Measurements from ENCODE around the gene ZP1.

ZP1 gene

DNA sequence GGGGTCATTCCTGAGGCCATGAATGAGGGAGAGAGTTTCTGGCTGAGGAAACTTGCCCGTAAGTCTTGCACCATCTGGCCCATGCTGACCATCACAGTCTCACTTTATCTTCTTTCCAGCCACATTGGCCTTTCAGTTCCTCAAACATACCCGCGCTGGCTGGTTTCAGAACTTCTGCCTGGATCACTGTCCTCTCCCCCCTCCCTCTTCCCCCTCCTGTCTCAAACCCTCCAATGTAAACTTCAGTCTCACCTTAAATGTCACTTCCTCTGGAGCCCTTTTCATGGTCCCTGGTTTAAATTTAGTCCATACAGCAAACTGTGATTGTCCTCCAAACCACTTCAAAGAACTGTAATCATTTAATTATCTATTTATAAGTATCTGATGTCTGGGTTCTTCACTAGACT, 42.9 kb downstream of the ZP1 start:
- peak; percentile 61 to 79 (median 65) for DNase-seq

DNA sequence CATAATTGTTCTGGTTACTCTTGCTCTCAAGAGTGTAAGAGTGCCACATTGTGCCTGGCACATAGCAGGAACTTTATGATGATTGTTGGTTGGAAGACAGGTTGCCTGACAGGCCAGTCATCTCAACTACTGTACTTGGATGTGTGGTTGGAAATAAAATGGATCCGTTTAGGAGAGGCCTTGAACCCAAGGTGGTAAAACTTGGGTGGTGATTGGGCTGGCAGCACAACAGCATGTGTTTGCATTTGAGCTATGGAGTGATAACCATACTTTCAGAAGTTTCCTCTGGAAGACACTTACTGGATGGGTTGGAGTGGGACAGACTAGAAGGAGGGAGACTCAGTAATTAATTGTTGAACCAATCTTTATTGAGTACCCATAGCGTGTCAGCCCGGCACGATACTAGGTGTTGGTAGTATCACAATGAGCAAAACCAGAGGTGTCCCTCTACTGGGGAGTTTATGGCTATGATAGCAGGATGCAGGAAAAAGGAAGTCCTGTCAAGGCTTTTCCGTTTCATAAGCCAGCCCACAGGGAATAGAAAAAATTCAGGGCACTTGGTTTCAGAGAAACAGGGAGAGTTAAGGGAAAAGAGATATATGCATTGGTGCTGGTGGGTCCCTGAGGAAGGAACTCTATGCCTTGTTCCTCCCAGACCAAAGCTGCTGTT, 43.5 kb downstream of the ZP1 start:
- DNase-seq, result peak; percentile 60 to 78 (median 63)

GRCh38 chr11:60912223-60912850, 45.0 kb downstream of the ZP1 start:
- DNase-seq, result no peak

DNA sequence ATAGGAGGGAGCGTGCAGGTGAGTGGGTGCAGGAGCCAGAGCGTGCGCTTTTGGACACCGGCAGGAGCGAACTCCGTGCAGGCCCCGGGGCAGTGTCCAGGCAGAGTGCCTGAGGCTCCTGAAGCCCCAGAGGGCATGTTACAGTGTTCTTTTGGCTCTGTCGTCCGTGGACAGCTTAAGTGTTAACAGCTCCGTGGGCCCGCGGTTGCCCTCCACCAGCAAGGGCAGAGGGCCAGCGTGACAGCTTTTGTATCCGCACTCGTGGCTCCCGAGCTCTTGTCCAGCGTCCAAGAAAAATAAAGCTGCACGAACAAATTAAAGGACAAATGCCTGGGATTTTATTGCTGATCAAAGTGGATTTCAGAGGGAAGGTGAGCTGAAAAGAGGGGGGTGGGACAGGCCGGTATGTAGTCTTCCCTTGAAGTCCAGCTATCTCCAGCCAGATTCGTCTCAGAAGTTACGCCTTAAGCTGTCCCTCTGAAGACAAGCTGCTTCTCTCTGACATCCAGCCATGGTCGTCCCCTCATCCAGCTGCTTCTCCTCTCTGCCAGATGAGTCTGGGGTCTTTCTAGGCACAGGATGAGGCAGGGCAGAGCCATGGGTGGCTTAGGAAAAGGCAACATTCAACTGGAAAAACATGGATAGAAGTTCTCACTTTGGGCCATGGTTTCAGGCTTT, 45.6 kb downstream of the ZP1 start:
- DNase-seq, result no peak

- peak; percentile 80 to 90 (median 86) for DNase-seq
These were observed 46.7 kb downstream of the ZP1 start, which contains the start of gene TMEM109 for GRCh38 chr11:60913793-60914632. Gene TMEM109, plus strand, starts transcription at chr11:60914158. Its CDS starts 5,536 bp downstream, at chr11:60919694.

- peak in 2 of 3 donors; percentile 64 to 65 for DNase-seq
These were observed 47.4 kb downstream of the ZP1 start for GRCh38 chr11:60914633-60915247.

- DNase-seq, result peak; percentile 75 to 80 (median 77)
These were observed 48.0 kb downstream of the ZP1 start for GRCh38 chr11:60915248-60915914.

- no peak for DNase-seq
These were observed 49.4 kb downstream of the ZP1 start for GRCh38 chr11:60916669-60917206.

- no peak for DNase-seq
These were observed 49.9 kb downstream of the ZP1 start for GRCh38 chr11:60917267-60917666.

DNA sequence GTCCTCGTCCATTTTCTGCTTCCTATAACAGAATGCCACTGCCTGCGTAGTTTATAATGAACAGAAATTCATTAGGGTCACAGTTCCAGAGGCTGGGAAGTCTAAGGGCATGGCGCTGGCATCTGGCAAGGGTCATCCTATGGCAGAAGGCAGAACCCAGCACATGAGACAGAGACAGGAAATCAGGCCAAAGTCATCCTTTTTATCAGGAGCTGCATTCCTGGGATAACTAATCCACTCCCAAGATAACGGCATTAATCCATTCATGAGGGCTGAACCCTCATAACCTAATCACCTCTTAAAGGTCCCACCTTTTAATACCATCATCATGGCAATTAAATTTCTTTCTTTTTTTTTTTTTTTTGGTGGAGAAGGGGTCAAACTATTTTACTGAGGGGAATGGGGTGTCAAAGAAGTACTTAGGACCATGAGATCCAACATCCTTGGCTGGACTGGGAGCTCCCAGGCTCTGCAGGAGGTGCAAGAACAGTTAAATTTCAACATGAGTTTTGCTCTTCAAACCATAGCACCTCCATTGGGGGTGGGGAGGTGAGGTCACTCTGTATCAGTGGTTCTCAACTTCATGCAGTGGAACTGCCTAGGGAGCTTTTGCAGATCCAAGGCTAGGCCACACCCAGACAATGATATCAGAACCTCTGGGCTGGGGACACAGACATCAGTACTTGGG, 51.1 kb downstream of the ZP1 start:
- no peak for DNase-seq

- DNase-seq, result peak in 1 of 3 donors; percentile 41
These were observed 51.6 kb downstream of the ZP1 start for GRCh38 chr11:60918939-60919265.

DNA sequence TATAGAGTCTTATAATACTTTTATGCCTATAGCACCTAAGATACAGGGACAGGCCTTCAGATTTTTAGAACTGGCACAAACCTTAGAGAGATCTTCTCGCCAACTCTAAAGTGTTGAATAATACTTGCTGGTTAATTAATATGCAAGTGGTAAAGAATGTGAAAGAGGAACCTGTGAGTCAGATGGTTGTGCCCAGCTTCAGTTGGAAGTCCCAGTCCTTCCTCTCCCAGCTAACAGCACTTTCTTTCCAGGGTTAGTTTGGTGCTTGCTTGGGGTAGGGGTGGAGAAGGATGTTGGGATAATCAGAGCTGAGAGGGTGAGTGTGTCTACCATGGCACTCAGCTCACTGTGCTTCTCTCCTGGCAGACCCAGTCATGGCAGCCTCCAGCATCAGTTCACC, 52.0 kb downstream of the ZP1 start:
- peak; percentile 77 to 87 (median 85) for DNase-seq

GRCh38 chr11:60919956-60920355, 52.6 kb downstream of the ZP1 start:
- DNase-seq, result no peak

GRCh38 chr11:60921259-60921658, 53.9 kb downstream of the ZP1 start:
- no peak for DNase-seq

- DNase-seq, result no peak
These were observed 54.5 kb downstream of the ZP1 start for GRCh38 chr11:60921777-60922335.

GRCh38 chr11:60922906-60923305, 55.6 kb downstream of the ZP1 start:
- DNase-seq, result no peak

DNA sequence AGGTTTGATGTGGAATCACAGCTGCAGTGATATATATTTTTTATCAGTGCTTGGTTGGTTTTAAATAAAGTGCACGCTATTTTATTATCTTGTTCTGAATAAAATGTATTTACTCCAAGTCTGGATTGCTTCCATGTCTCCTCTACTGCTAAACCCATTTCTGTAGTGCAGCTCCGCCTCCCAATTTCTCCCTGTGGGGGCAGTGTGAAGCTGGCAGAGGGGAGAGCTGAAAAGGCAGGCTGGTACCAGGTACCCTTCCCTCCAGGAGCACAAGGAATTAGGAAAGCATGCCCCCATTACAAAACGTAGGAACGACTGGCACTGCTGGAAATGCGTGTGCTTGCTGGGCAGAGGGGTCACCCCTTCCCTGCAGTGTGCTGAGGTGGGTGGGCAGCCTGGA, 56.0 kb downstream of the ZP1 start:
- no peak for DNase-seq

DNA sequence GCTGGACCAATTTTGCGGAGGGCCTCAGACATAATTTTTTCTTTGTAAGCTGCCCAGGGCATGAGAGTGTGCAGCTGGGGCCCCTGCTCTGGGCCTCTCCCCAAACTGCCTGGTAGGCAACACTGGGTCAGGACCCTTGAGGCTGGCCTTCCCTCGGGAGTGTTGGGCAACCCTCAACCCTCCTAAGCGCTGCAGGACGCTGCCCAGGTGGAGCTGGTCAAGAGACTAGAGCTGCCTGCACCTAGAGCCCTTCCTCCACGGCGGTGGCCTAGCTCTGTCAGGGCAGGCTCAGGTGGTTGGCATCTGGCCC, 56.4 kb downstream of the ZP1 start:
- no peak for DNase-seq

GRCh38 chr11:60924110-60924905, 57.0 kb downstream of the ZP1 start, which contains the start of gene TMEM132A:
Gene TMEM132A, plus strand, starts transcription at chr11:60924460. Its CDS starts 174 bp downstream, at chr11:60924634.
- DNase-seq, result peak in 2 of 3 donors; percentile 42 to 71
